ENCODE data around the gene FAM149A. TPM values are rescaled to one million over a fixed set of nuclear protein-coding genes. Genes with fewer than 3 reads are reported as not detected.

Gene FAM149A
- polyA plus RNA-seq, 1 experiment: 0.32 TPM

- CTCF ChIA-PET: interaction anchor here (0.6 to 1.0 kb wide), 2 partner anchors 9 to 132 kb away, joined by 3 read pairs; partner anchors contain the start of gene TLR3
Observed at GRCh38 chr4:186201010-186201409, 96.5 kb downstream of the FAM149A start.

GRCh38 chr4:186201535-186202230, 97.2 kb downstream of the FAM149A start:
- Histone ChIP-seq H3K4me3 (ENCODE audit: low read depth, low read length) (no peak overlapping the region), H3K36me3 (ENCODE audit: control insufficient read depth, insufficient read depth, low read length) (peaks cover 3% of the 10 kb centered on the region), H3K27me3 (ENCODE audit: control insufficient read depth, insufficient read depth, low read length) (no peaks in the 10 kb centered on the region)
- no peak for DNase-seq (ENCODE audit: low read depth)
- POLR2A ChIA-PET: no interaction called here
- peak; percentile 79 for TF ChIP-seq CTCF (IDR thresholded peaks at IDR 0.05; ENCODE audit: insufficient read depth, low read depth, low read length)
- CTCF ChIA-PET: interaction anchor here (0.6 to 1.0 kb wide), 3 partner anchors 8 to 502 kb away, joined by 3 read pairs; partner anchors contain the start of gene TLR3

More at GRCh38 chr4:186201010-186201409, 96.5 kb downstream of the FAM149A start:
- peaks cover 3% of the 10 kb centered on the region for H3K36me3 ChIP-seq (ENCODE audit: control insufficient read depth, insufficient read depth, low read length)
- POLR2A ChIA-PET: no interaction called here
- no peak for TF ChIP-seq CTCF (IDR thresholded peaks at IDR 0.05; ENCODE audit: insufficient read depth, low read depth, low read length)
- H3K27me3 ChIP-seq (ENCODE audit: control insufficient read depth, insufficient read depth, low read length): no peaks in the 10 kb centered on the region
- no peak overlapping the region for H3K4me3 ChIP-seq (ENCODE audit: low read depth, low read length)
- DNase-seq (ENCODE audit: low read depth): no peak

- ChIA-PET POLR2A (no interaction called here), CTCF (interaction anchor here (0.6 to 0.9 kb wide), 2 partner anchors 55 to 502 kb away, joined by 3 read pairs; no protein-coding TSS in a partner anchor)
- no peak for DNase-seq (ENCODE audit: low read depth)
- no peak for TF ChIP-seq CTCF (IDR thresholded peaks at IDR 0.05; ENCODE audit: insufficient read depth, low read depth, low read length)
- Histone ChIP-seq H3K4me3 (ENCODE audit: low read depth, low read length) (no peak overlapping the region), H3K27me3 (ENCODE audit: control insufficient read depth, insufficient read depth, low read length) (no peaks in the 10 kb centered on the region), H3K36me3 (ENCODE audit: control insufficient read depth, insufficient read depth, low read length) (peaks cover 1% of the 10 kb centered on the region; the same call in 1 of the 2 replicates)
Observed at GRCh38 chr4:186202490-186203140, 98.1 kb downstream of the FAM149A start.

GRCh38 chr4:186203406-186203805, 98.9 kb downstream of the FAM149A start:
- no peak overlapping the region for H3K4me3 ChIP-seq (ENCODE audit: low read depth, low read length)
- TF ChIP-seq CTCF (IDR thresholded peaks at IDR 0.05; ENCODE audit: insufficient read depth, low read depth, low read length): no peak
- CTCF ChIA-PET: interaction anchor here (0.9 kb wide), 1 partner anchor 56 kb away, joined by 3 read pairs; no protein-coding TSS in a partner anchor
- POLR2A ChIA-PET: interaction anchor here (0.7 kb wide), 1 partner anchor 473 kb away, joined by 7 read pairs; no protein-coding TSS in a partner anchor
- H3K27me3 ChIP-seq (ENCODE audit: control insufficient read depth, insufficient read depth, low read length): no peaks in the 10 kb centered on the region
- DNase-seq (ENCODE audit: low read depth): no peak
- no peaks in the 10 kb centered on the region for H3K36me3 ChIP-seq (ENCODE audit: control insufficient read depth, insufficient read depth, low read length)

GRCh38 chr4:186204103-186204559, 99.6 kb downstream of the FAM149A start:
- no peak for TF ChIP-seq CTCF (IDR thresholded peaks at IDR 0.05; ENCODE audit: insufficient read depth, low read depth, low read length)
- CTCF ChIA-PET: no interaction called here
- POLR2A ChIA-PET: interaction anchor here (0.7 kb wide), 1 partner anchor 473 kb away, joined by 7 read pairs; no protein-coding TSS in a partner anchor
- no peak for DNase-seq (ENCODE audit: low read depth)
- H3K4me3 ChIP-seq (ENCODE audit: low read depth, low read length): peak overlapping the region; percentile 22; the same call in 1 of the 2 replicates
- H3K27me3 ChIP-seq (ENCODE audit: control insufficient read depth, insufficient read depth, low read length): no peaks in the 10 kb centered on the region
- H3K36me3 ChIP-seq (ENCODE audit: control insufficient read depth, insufficient read depth, low read length): no peaks in the 10 kb centered on the region
